Mesothelial cell of epicardium (in vitro differentiated cells): ENCODE data around the gene ZBTB43. TPM values are rescaled to one million over a fixed set of nuclear protein-coding genes. Genes with fewer than 3 reads are reported as not detected.
A peak's percentile ranks its signal among the peaks of the same experiment; 100 is the strongest.

ENCODE experiments used
- DNase-seq, 2 experiments: peaks; one replicate each; pipeline ENCODE4 v3.0.0; 2021; ENCODE audit warnings: low spot score in 2 of 2; ENCODE audit not compliant: unreplicated experiment in 2 of 2
- H3K27ac Mint-ChIP-seq: 2 replicates; pipeline ENCODE4 v1.8.0; 2021; ENCODE audit warnings: mixed read lengths
- H3K27me3 Mint-ChIP-seq: 2 replicates; pipeline ENCODE4 v1.8.0; 2021; ENCODE audit warnings: low read depth, mixed read lengths
- H3K36me3 Mint-ChIP-seq: 2 replicates; pipeline ENCODE4 v1.8.0; 2021; ENCODE audit warnings: mixed read lengths
- H3K4me1 Mint-ChIP-seq: 2 replicates; pipeline ENCODE4 v1.8.0; 2021; ENCODE audit warnings: mixed read lengths
- H3K4me3 Mint-ChIP-seq: 2 replicates; pipeline ENCODE4 v1.8.0; 2021; ENCODE audit warnings: mild to moderate bottlenecking, moderate library complexity, mixed read lengths
- H3K9me3 Mint-ChIP-seq: 2 replicates; pipeline ENCODE4 v1.8.0; 2021; ENCODE audit warnings: mixed read lengths
- total RNA-seq: library from RNA; stranded (reverse); gene quantifications from 3 replicates; pipeline ENCODE4 v1.2.1, GENCODE V29; 2021
- TF ChIP-seq, protein P1 (sequence below): fragments of 200-600 bp; sonication (generic); IDR thresholded peaks from one replicate; pipeline ENCODE4 v1.5.0; 2021; ENCODE audit warnings: antibody characterized with exemption; ENCODE audit not compliant: unreplicated experiment

The ZBTB43 gene
- total RNA-seq, 1 donor from 2014 or later, result 21.4 TPM

DNA sequence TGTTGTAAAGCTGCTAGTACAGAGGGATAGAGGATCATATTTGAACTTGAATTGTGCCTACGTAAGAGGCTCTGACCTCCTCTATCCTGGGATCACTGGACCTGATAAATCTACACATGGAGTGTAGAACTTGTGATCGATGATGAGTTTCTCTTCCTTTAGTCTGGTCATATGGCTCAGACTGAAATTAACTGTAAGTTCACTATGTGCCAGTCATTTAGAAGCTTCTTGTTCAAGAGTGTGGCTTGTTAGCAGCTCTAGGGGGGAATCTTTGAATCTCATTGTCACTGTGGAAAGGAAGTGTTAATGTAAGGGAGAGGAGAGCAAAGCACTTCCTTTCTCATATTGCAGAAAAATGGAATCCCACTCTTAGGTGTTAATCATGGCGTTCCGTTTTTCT lies 67.7 kb downstream of the ZBTB43 start:
- TF ChIP-seq, protein P1, sequence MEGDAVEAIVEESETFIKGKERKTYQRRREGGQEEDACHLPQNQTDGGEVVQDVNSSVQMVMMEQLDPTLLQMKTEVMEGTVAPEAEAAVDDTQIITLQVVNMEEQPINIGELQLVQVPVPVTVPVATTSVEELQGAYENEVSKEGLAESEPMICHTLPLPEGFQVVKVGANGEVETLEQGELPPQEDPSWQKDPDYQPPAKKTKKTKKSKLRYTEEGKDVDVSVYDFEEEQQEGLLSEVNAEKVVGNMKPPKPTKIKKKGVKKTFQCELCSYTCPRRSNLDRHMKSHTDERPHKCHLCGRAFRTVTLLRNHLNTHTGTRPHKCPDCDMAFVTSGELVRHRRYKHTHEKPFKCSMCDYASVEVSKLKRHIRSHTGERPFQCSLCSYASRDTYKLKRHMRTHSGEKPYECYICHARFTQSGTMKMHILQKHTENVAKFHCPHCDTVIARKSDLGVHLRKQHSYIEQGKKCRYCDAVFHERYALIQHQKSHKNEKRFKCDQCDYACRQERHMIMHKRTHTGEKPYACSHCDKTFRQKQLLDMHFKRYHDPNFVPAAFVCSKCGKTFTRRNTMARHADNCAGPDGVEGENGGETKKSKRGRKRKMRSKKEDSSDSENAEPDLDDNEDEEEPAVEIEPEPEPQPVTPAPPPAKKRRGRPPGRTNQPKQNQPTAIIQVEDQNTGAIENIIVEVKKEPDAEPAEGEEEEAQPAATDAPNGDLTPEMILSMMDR, result no peak
- Mint-ChIP-seq H3K27me3 (no peaks in the 10 kb centered on the region), H3K9me3 (no peaks in the 10 kb centered on the region), H3K36me3 (peaks cover 7% of the 10 kb centered on the region), H3K4me1 (peaks cover 29% of the 10 kb centered on the region), H3K4me3 (no peak overlapping the region), H3K27ac (peak overlapping the region; percentile 61)
- DNase-seq, result no peak

DNA sequence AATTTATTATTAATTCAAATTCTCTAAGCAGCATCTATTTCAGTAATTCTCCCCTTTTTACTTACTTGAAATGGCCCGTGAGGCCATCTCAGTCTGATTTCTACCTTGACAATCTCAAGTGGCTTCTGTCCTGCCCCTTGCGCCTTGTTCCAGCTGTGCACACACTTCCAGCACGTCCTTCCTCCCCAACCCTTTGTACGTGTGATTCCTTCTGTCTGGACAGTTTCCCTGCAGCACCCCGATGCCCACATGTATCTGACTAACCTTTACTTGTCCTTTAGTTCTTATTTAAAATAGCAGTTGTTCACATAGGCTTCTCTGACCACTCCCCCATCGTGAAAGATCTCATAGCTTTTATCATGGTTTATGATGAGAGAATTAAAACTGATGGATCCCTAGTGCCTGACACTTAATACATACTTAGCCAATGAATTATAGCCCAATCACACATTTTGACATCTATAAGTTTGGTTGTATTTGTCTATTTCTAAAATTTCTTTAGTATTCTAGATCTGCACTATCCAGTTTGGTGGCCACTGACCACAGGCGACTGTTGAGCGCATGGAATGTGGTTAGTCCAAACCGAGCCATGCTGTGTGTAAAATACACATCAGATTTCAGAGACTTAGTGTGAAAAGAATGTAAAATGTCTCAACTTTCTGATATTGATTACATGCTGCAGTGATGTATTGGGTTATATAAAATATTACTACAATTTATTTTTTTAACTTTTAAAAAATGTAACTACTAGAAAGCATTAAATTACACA lies 69.9 kb downstream of the ZBTB43 start:
- H3K9me3 Mint-ChIP-seq, result no peaks in the 10 kb centered on the region
- H3K27ac Mint-ChIP-seq, result peak overlapping the region; percentile 17
- DNase-seq, result no peak
- TF ChIP-seq, protein P1, result no peak
- no peaks in the 10 kb centered on the region for H3K27me3 Mint-ChIP-seq
- peaks cover 9% of the 10 kb centered on the region for H3K36me3 Mint-ChIP-seq
- no peak overlapping the region for H3K4me3 Mint-ChIP-seq
- peaks cover 12% of the 10 kb centered on the region for H3K4me1 Mint-ChIP-seq

DNA sequence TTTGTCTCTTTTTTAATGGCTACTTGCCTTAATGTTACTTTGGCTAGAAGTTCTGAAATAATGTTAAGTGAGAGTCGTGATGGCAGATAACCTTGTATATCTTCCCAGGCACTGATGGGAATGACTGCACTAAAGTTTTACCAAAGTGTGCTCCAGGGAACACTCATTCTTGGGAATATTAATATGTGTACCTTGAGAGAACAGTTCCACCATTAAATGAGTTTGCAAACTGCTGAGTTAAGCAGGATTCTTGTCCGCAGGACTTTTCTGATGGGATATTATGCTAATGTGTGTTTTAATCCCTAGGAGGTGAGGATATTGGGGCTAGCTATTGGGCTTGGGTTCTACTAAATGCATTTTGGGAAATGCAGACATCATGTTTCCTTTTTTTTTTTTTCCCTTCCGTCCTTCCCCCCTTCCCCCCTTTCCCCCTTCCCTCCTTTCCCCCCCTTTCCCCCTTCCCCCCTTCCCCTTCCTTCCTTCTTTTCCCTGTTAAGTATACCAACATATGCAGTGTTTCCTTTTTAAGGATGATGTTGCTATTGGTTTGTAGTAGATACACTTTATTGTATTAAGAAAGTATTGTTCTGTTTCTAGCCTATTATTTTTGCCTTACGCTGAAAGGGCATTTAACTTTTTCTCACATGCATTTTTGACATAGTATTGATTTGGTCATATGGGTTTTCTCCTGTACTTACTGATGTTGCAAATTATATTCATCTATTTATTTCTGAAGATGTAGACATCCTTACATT lies 71.1 kb downstream of the ZBTB43 start:
- no peaks in the 10 kb centered on the region for H3K27me3 Mint-ChIP-seq
- peak overlapping the region; percentile 73 for H3K27ac Mint-ChIP-seq
- H3K9me3 Mint-ChIP-seq, result no peaks in the 10 kb centered on the region
- DNase-seq, result no peak
- peaks cover 9% of the 10 kb centered on the region for H3K4me1 Mint-ChIP-seq
- peaks cover 19% of the 10 kb centered on the region for H3K36me3 Mint-ChIP-seq
- TF ChIP-seq, protein P1, result no peak
- H3K4me3 Mint-ChIP-seq, result no peak overlapping the region

DNA sequence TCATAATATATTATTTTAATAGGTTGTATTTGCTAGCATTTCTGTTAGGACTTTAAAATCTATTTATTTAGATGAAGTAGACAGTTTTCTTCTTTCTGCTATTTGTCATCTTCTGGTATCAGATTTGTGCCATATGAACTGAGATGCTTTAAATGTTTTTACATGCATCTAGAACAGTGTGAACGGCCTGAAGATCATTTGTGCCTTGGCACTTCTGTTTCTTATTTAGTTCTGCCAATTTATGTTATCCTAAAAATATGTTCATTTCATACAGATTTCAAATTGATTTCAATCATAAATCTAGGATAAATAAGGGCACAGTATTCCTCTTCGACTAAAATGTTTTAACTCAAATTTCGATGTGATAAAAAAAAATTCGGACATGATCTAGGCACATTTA lies 71.7 kb downstream of the ZBTB43 start:
- H3K4me1 Mint-ChIP-seq, result peaks cover 9% of the 10 kb centered on the region
- TF ChIP-seq, protein P1, result no peak
- H3K36me3 Mint-ChIP-seq, result peaks cover 19% of the 10 kb centered on the region
- no peak overlapping the region for H3K27ac Mint-ChIP-seq
- no peak overlapping the region for H3K4me3 Mint-ChIP-seq
- no peaks in the 10 kb centered on the region for H3K9me3 Mint-ChIP-seq
- no peak for DNase-seq
- no peaks in the 10 kb centered on the region for H3K27me3 Mint-ChIP-seq

DNA sequence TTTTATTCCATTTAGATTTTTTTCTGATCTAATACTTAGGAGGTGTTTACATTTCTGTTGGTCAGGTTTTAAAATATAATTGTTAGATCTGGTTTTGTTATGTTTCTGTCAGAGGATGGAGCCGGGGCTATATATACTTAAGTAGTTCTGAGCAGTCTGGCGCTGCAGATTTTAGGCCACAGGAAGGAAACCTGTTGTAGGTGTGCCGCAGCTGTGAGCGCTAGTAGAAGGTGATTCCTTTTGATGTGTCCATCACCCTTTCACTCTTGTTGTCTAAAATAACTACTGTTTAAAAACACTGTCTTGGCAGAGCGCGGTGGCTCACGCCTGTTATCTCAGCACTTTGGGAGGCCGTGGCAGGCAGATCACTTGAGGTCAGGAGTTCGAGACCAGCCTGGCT lies 72.6 kb downstream of the ZBTB43 start:
- Mint-ChIP-seq H3K36me3 (peaks cover 24% of the 10 kb centered on the region), H3K27ac (peak overlapping the region; percentile 27), H3K27me3 (no peaks in the 10 kb centered on the region), H3K9me3 (no peaks in the 10 kb centered on the region), H3K4me1 (peaks cover 9% of the 10 kb centered on the region), H3K4me3 (no peak overlapping the region)
- TF ChIP-seq, protein P1, result no peak
- no peak for DNase-seq
